Stimulated activated CD4-positive, alpha-beta T cell treated with anti-CD3 and anti-CD28 coated beads, Interleukin-4, amount 100 ng/mL, for 4 hours (primary cell): ENCODE data around the gene PFDN1.
"Not testable (repeated sequence)": the region's sequence is repeated elsewhere in the genome, so short reads cannot be mapped to it uniquely, and the experiment has no call there.

Source experiments
- DNase-seq, 2 experiments: peaks; one replicate each; pipeline ENCODE4 v3.0.0-alpha.2; 2020

Gene PFDN1

GRCh38 chr5:140302786-140303639 lies at the start of gene PFDN1:
TSS of gene PFDN1 (minus strand) at chr5:140303101. CDS start at chr5:140303073, 28 bp downstream.
- DNase-seq: peak; percentile 83 to 92

GRCh38 chr5:140351609-140352334 lies 48.9 kb upstream of the PFDN1 start:
- DNase-seq: peak in 1 of 2 experiments; percentile 28

- DNase-seq: no peak
These were observed 46.3 kb upstream of the PFDN1 start for GRCh38 chr5:140349244-140349643.

- DNase-seq: no peak
These were observed 45.2 kb upstream of the PFDN1 start for GRCh38 chr5:140348104-140348503.

- DNase-seq: no peak
These were observed 44.5 kb upstream of the PFDN1 start for GRCh38 chr5:140347360-140347759.

- peak; percentile 36 to 50 for DNase-seq
These were observed 43.7 kb upstream of the PFDN1 start, which contains the start of gene HBEGF for GRCh38 chr5:140346348-140347221. TSS of gene HBEGF (minus strand) at chr5:140346603. CDS start at chr5:140346328, 275 bp downstream.

GRCh38 chr5:140345919-140346347 lies 43.0 kb upstream of the PFDN1 start:
- DNase-seq: peak in 1 of 2 experiments; percentile 11

- DNase-seq: peak in 1 of 2 experiments; percentile 42
These were observed 42.0 kb upstream of the PFDN1 start for GRCh38 chr5:140344683-140345423.

GRCh38 chr5:140343849-140344248 lies 40.9 kb upstream of the PFDN1 start:
- DNase-seq: not testable (repeated sequence)

- DNase-seq: no peak
These were observed 40.0 kb upstream of the PFDN1 start for GRCh38 chr5:140342896-140343295.

GRCh38 chr5:140342287-140342686 lies 39.4 kb upstream of the PFDN1 start:
- peak in 1 of 2 experiments; percentile 11 for DNase-seq

GRCh38 chr5:140341591-140341990 lies 38.7 kb upstream of the PFDN1 start:
- DNase-seq: no peak

- DNase-seq: no peak
These were observed 37.8 kb upstream of the PFDN1 start for GRCh38 chr5:140340605-140341121.

GRCh38 chr5:140339636-140340035 lies 36.7 kb upstream of the PFDN1 start:
- no peak for DNase-seq

- no peak for DNase-seq
These were observed 36.0 kb upstream of the PFDN1 start for GRCh38 chr5:140338908-140339307.

- DNase-seq: no peak
These were observed 35.4 kb upstream of the PFDN1 start for GRCh38 chr5:140338336-140338735.

GRCh38 chr5:140337880-140338279 lies 35.0 kb upstream of the PFDN1 start:
- DNase-seq: no peak

GRCh38 chr5:140336388-140336787 lies 33.5 kb upstream of the PFDN1 start:
- DNase-seq: no peak

- no peak for DNase-seq
These were observed 28.7 kb upstream of the PFDN1 start for GRCh38 chr5:140331638-140332037.

GRCh38 chr5:140329739-140330481 lies 27.0 kb upstream of the PFDN1 start:
- no peak for DNase-seq
